ENCODE measurements around the gene CACNB1.

Gene CACNB1

DNA sequence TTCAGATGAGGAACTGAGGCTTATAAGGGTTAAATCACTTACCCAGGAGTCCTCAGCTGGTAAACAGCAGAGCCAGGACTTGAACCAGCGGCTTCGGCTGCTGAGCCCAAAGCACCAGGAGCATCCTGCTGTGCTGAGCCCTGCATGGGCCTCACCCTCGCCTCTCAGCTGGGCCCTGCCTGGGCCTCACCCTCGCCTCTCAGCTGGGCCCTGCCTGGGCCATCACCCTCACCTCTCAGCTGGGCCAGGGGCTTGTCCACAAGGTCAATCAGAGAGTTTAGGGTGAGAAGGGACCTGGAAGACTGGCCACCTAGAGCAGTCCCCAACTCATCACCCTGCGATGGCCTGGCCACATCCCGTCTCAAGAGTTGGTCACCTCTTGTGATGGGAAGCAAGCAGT, 24.1 kb upstream of the CACNB1 start:
- Mint-ChIP-seq H3K27ac (no peak overlapping the region), H3K4me3 (no peak overlapping the region), H3K27me3 (peaks cover 18% of the 10 kb centered on the region), H3K9me3 (no peaks in the 10 kb centered on the region), H3K36me3 (no peaks in the 10 kb centered on the region), H3K4me1 (peaks cover 14% of the 10 kb centered on the region)
- no peak for DNase-seq (ENCODE audit: low spot score in 2 of 2)
- ATAC-seq (ENCODE audit: low read depth) = no peak

DNA sequence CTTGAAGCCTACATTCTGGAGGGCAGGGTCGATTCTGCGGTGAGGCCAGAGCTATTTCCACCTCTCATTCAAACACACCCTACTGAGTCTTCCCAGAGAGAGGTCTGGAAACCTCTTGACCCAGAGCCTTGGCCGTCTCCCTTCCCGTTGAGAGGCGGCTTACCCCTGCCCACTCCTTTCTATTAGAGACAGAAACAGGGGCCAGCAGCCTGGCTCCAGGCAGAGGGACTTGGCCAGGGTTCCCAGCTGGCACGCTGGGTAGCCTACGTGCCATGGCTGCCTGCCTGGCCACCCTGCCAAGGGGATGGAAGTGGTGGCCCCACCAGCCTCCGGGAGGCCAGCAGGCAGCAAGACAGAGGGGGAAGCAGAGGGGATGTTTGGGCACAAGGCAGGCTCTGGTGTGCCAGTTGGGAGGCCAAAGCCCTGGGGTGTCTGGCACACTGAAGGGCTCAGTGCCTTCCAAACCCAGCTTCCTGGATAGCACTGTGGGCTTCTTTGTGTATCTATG, 22.2 kb upstream of the CACNB1 start:
- H3K36me3 Mint-ChIP-seq = no peaks in the 10 kb centered on the region
- peaks cover 23% of the 10 kb centered on the region for H3K27me3 Mint-ChIP-seq
- peaks cover 6% of the 10 kb centered on the region for H3K4me1 Mint-ChIP-seq
- no peaks in the 10 kb centered on the region for H3K9me3 Mint-ChIP-seq
- ATAC-seq (ENCODE audit: low read depth) = no peak
- no peak overlapping the region for H3K27ac Mint-ChIP-seq
- DNase-seq (ENCODE audit: low spot score in 2 of 2) = no peak
- no peak overlapping the region for H3K4me3 Mint-ChIP-seq

GRCh38 chr17:39218906-39219305, 21.4 kb upstream of the CACNB1 start:
- no peak overlapping the region for H3K4me3 Mint-ChIP-seq
- ATAC-seq (ENCODE audit: low read depth) = no peak
- H3K27ac Mint-ChIP-seq = no peak overlapping the region
- H3K27me3 Mint-ChIP-seq = peaks cover 23% of the 10 kb centered on the region
- DNase-seq (ENCODE audit: low spot score in 2 of 2) = no peak
- no peaks in the 10 kb centered on the region for H3K9me3 Mint-ChIP-seq
- peaks cover 3% of the 10 kb centered on the region for H3K4me1 Mint-ChIP-seq
- H3K36me3 Mint-ChIP-seq = no peaks in the 10 kb centered on the region

DNA sequence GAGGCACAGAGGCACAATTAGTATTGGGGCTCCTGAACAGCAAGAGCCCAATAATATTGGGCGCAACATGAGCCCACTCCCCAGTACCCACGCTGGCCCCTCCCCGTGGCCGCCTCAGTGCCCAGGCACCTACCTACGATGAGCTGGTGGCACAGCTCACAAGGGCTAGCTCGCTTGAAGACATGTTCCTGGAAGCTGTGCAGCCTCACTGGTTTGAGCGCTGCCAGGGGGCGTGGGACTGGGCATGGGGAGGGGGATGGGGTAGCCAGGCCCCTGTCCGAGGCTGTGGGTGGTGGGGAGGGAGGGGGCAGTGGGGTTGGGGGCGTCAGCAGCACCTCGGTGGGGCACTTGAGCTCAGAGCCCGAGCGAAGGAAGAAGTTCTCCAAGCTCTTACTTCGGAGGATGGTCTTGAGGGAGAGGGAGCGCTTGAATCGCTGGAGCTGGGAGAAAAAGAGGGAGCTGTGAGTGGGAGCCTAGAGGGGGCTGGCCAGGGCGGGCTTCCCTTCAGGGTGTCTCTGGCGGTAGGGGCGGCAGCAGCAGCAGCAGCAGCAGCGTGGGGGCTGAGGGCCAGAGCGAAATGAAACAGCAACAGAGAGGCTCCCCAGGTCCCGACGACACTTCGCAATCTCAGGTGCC, 20.4 kb upstream of the CACNB1 start:
- Mint-ChIP-seq H3K27ac (no peak overlapping the region), H3K9me3 (no peaks in the 10 kb centered on the region), H3K36me3 (no peaks in the 10 kb centered on the region), H3K4me3 (no peak overlapping the region), H3K27me3 (peaks cover 26% of the 10 kb centered on the region), H3K4me1 (peaks cover 2% of the 10 kb centered on the region)
- DNase-seq (ENCODE audit: low spot score in 2 of 2) = no peak
- ATAC-seq (ENCODE audit: low read depth) = no peak

- Mint-ChIP-seq H3K4me3 (no peak overlapping the region), H3K9me3 (no peaks in the 10 kb centered on the region), H3K27ac (no peak overlapping the region), H3K36me3 (no peaks in the 10 kb centered on the region), H3K27me3 (peaks cover 22% of the 10 kb centered on the region), H3K4me1 (peaks cover 18% of the 10 kb centered on the region)
- DNase-seq (ENCODE audit: low spot score in 2 of 2) = no peak
- no peak for ATAC-seq (ENCODE audit: low read depth)
Observed at GRCh38 chr17:39213852-39214251, 16.4 kb upstream of the CACNB1 start.

- Mint-ChIP-seq H3K4me3 (no peak overlapping the region), H3K36me3 (no peaks in the 10 kb centered on the region), H3K27me3 (peaks cover 22% of the 10 kb centered on the region)
Observed at GRCh38 chr17:39212841-39213480, 15.5 kb upstream of the CACNB1 start.

GRCh38 chr17:39212195-39212810, 14.8 kb upstream of the CACNB1 start:
- no peaks in the 10 kb centered on the region for H3K9me3 Mint-ChIP-seq
- no peak overlapping the region for H3K27ac Mint-ChIP-seq

More at GRCh38 chr17:39212841-39213480, 15.5 kb upstream of the CACNB1 start:
- DNase-seq (ENCODE audit: low spot score in 2 of 2) = no peak
- peaks cover 26% of the 10 kb centered on the region for H3K4me1 Mint-ChIP-seq
- ATAC-seq (ENCODE audit: low read depth) = no peak
- H3K9me3 Mint-ChIP-seq = no peaks in the 10 kb centered on the region
- H3K27ac Mint-ChIP-seq = no peak overlapping the region

DNA sequence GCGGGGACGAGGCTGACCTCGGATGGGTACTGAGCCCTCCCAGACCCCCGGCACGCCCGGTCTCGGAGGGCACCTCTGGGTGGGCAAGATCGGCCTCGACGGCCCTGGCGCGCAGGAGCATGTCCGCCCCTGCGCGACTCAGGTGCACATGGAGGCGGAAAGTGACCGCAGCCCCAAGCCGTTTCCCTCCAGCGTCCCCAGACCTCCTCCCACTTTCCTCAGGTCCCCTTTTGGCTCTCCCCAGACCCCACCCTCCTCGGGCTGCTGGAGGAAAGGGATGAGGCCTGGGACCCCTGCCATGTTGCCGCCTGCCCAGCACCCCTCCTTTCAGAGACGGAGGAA, 12.6 kb upstream of the CACNB1 start:
- ATAC-seq (ENCODE audit: low read depth) (no peak), DNase-seq (ENCODE audit: low spot score in 2 of 2) (no peak)
- H3K27ac Mint-ChIP-seq = no peak overlapping the region
- H3K36me3 Mint-ChIP-seq = peaks cover under 1% of the 10 kb centered on the region
- H3K4me1 Mint-ChIP-seq = peaks cover 29% of the 10 kb centered on the region
- H3K4me3 Mint-ChIP-seq = peak overlapping the region; percentile 72
- peaks cover 11% of the 10 kb centered on the region for H3K27me3 Mint-ChIP-seq
- H3K9me3 Mint-ChIP-seq = no peaks in the 10 kb centered on the region

More at GRCh38 chr17:39212195-39212810, 14.8 kb upstream of the CACNB1 start:
- DNase-seq (ENCODE audit: low spot score in 2 of 2) = no peak
- Mint-ChIP-seq H3K4me3 (no peak overlapping the region), H3K27me3 (peaks cover 22% of the 10 kb centered on the region), H3K4me1 (peaks cover 27% of the 10 kb centered on the region), H3K36me3 (no peaks in the 10 kb centered on the region)
- ATAC-seq (ENCODE audit: low read depth) = no peak

- Mint-ChIP-seq H3K27me3 (peaks cover 7% of the 10 kb centered on the region), H3K4me1 (peaks cover 29% of the 10 kb centered on the region), H3K36me3 (peaks cover 5% of the 10 kb centered on the region), H3K9me3 (no peaks in the 10 kb centered on the region), H3K27ac (no peak overlapping the region), H3K4me3 (peak overlapping the region; percentile 73)
- ATAC-seq (ENCODE audit: low read depth) (peak; percentile 16), DNase-seq (ENCODE audit: low spot score in 2 of 2) (peak in 1 of 2 donors; percentile 44)
Observed at GRCh38 chr17:39209317-39210092, 12.0 kb upstream of the CACNB1 start.

- H3K27ac Mint-ChIP-seq = no peak overlapping the region
- DNase-seq (ENCODE audit: low spot score in 2 of 2) (peak; percentile 69 to 76), ATAC-seq (ENCODE audit: low read depth) (peak; percentile 91)
- no peaks in the 10 kb centered on the region for H3K9me3 Mint-ChIP-seq
- H3K4me3 Mint-ChIP-seq = peak overlapping the region; percentile 73
- H3K4me1 Mint-ChIP-seq = peaks cover 30% of the 10 kb centered on the region
- H3K36me3 Mint-ChIP-seq = peaks cover 8% of the 10 kb centered on the region
- peaks cover 7% of the 10 kb centered on the region for H3K27me3 Mint-ChIP-seq
Observed at GRCh38 chr17:39208893-39209292, 11.4 kb upstream of the CACNB1 start.

DNA sequence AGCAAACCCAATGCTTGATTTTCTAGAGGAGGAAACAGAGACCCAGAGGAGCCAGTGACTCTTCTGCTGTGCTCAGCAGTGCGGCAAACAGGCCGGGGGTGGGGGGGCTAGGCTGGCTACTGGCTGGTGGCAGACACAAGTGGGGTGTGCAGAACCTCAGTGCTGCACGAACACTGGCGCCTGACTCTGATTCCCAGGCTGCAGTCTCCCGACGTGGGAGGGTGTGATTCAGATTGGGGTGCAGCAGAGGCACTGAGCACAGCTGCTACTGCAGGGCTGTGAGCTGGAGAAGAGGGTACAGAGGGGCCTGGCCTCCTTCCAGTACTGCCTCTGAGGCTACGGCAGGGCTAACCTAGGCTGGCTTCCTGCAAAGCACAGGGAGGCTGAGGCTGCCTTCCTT, 10.7 kb upstream of the CACNB1 start:
- DNase-seq (ENCODE audit: low spot score in 2 of 2) (peak in 1 of 2 donors; percentile 44), ATAC-seq (ENCODE audit: low read depth) (no peak)
- Mint-ChIP-seq H3K27ac (no peak overlapping the region), H3K27me3 (peaks cover 4% of the 10 kb centered on the region), H3K9me3 (no peaks in the 10 kb centered on the region), H3K36me3 (peaks cover 12% of the 10 kb centered on the region), H3K4me1 (peaks cover 33% of the 10 kb centered on the region), H3K4me3 (no peak overlapping the region)

- no peak for ATAC-seq (ENCODE audit: low read depth)
- H3K27ac Mint-ChIP-seq = no peak overlapping the region
- DNase-seq (ENCODE audit: low spot score in 2 of 2) = no peak
- H3K4me1 Mint-ChIP-seq = peaks cover 37% of the 10 kb centered on the region
- H3K4me3 Mint-ChIP-seq = no peak overlapping the region
- no peaks in the 10 kb centered on the region for H3K9me3 Mint-ChIP-seq
- H3K27me3 Mint-ChIP-seq = peaks cover under 1% of the 10 kb centered on the region
- peaks cover 26% of the 10 kb centered on the region for H3K36me3 Mint-ChIP-seq
Observed at GRCh38 chr17:39205112-39205526, 7.7 kb upstream of the CACNB1 start.

- ATAC-seq (ENCODE audit: low read depth) (no peak), DNase-seq (ENCODE audit: low spot score in 2 of 2) (no peak)
- Mint-ChIP-seq H3K36me3 (peaks cover 26% of the 10 kb centered on the region), H3K27me3 (no peaks in the 10 kb centered on the region), H3K9me3 (no peaks in the 10 kb centered on the region), H3K27ac (no peak overlapping the region), H3K4me3 (no peak overlapping the region), H3K4me1 (peaks cover 36% of the 10 kb centered on the region)
Observed at GRCh38 chr17:39204245-39204644, 6.8 kb upstream of the CACNB1 start.

Data from memory B cell (primary cell).